NCI-H1694 treated with DMSO at 0.1 percent for 48 hours (cell line): Measurements from ENCODE around the gene OR2J2.
"Not testable (repeated sequence)": the region's sequence is repeated elsewhere in the genome, so short reads cannot be mapped to it uniquely, and the experiment has no call there.

Experiments
- DNase-seq: peaks from one replicate; lab custom pipeline; 2025; lab: John Stamatoyannopoulos, UW

Gene OR2J2

DNA sequence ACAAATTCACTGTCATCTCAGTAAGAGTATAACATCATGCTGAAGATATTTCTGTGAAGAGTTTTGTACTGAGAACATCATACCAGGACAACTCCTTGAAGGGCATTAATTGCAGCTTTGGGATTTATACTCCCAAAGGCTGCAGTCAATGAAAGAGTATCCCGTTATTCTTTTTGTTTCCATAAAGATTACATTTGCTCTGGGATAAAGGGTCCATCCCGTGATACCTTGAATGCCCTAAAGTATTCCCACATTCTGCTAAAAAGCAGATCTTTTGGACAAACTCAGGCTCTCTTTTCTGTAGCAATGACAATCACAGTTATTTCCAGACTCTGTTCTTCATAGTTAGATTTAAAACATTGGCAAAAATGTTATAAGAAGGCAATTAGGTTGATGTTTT, at the start of gene OR2J2:
Gene OR2J2, plus strand, starts transcription at position 301 of the 400 bp plus-strand sequence. CDS start 2,729 bp downstream, outside the sequence.
- DNase-seq: not testable (repeated sequence)

DNA sequence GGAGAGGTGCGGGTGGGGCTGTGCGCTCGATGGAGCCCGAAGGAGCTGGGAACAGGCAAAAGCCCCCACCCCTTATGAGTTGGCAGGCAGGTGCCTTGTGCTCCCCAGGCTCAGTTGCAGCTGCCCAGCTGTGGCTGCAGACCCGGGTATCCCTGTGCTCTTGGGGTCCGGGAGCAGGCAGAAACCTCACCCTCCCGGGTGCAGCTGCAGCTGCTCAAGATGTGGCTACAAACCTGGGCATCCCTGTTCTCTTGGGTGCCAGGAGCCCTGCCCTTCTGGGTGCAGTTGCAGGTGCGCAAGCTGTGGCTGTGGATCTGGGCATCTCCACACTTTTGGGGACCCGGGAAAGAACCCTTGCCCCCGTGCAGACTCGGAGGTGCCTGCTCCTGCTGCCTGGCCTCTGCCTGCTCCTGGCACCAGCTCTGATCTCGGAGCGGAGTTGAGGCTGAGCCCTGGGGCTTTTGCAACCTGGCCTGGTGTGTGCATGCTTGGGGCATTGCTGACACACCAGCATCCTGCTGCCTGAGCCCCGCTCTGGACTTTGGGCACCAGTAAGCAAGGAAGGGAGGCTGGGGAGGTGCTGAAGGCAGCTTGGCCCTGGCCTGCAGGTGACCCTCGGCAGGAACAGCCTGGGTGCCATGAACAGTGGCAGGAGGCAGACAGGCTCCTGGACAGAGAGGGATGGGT, 41.2 kb upstream of the OR2J2 start:
- no peak for DNase-seq

DNA sequence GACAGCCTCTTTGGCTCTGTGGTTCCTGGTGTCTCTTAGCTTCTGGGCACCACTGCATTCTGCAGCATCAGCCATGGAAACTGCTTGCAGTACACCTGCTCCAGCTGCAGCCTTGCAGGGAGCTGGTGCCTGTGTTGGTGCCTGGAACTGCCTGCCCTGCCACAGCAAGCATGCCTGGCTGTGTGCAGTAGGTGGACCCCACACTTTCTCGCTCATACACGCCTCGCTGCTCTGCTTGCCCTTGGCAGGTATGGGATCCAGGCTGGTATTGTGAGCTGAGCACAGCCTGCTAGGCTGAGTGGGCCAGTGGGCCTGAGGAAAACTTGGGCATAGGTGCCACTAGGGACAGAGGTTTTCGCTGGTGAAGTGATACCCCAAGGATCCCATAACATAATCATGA, 40.1 kb upstream of the OR2J2 start:
- DNase-seq: no peak

GRCh38 chr6:29131691-29132090, 39.0 kb upstream of the OR2J2 start:
- DNase-seq: no peak

GRCh38 chr6:29137724-29138123, 33.0 kb upstream of the OR2J2 start:
- no peak for DNase-seq

DNA sequence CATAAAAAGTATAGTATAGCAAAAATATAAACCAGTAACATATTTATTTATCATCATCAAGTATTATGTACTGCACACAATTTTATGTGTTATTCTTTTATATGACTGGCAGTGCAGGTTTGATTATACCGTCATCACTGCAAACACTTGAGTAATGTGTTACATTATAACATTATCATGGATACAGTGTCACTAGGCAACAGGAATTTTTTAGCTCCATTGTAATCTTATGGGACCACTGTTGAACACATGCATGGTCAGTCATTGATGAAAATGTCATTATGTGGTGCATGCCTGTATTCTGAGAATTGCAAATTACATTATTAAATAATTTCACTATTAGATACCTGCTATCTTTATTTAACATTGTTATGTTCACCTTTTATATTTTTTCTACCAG, 29.1 kb upstream of the OR2J2 start:
- no peak for DNase-seq

GRCh38 chr6:29142309-29142708, 28.4 kb upstream of the OR2J2 start:
- no peak for DNase-seq

DNA sequence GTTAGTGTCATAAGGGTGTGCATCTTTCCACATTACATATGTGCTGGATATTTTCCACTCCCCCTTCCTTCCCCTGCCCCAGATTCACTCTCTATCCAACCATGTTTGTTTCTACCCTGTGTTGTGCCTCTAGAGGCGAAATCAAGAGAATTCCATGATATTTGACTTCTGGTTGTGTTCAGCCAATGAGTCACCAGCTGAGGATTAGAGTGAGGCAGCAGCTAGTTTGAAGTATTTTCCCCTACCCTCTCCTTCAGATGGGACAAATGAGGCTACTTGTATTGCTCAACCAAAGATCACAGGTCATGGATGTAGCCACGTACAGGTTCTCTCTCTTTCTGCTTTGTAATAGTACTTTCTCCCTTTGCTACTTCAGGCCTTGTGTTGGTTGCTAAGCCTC, 24.5 kb upstream of the OR2J2 start:
- DNase-seq: no peak

- no peak for DNase-seq
Observed at GRCh38 chr6:29147074-29147473, 23.6 kb upstream of the OR2J2 start.

- not testable (repeated sequence) for DNase-seq
Observed at GRCh38 chr6:29149444-29149843, 21.3 kb upstream of the OR2J2 start.

- no peak for DNase-seq
Observed at GRCh38 chr6:29153083-29153482, 17.6 kb upstream of the OR2J2 start.

GRCh38 chr6:29155182-29155581, 15.5 kb upstream of the OR2J2 start:
- DNase-seq: not testable (repeated sequence)

DNA sequence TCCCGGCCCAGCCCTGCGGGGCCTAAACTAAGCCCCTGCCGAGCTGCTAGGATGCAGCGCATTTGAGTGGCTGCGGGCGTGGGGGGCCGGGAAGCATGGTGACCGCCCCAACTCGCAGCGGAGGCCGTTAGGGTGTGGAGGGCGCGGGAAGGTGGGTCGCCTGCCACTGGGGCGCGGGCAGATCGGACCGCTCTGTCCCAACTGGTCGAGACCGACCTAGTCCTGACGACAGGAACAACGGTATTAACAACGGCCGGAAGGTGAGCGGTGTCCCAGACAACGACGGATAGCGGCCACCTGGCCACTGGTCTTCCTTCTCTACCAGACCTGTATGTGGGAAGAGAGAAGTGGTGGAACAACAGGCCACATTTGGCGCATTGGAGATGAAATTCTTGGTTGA, 10.8 kb upstream of the OR2J2 start:
- not testable (repeated sequence) for DNase-seq

GRCh38 chr6:29165571-29165970, 5.1 kb upstream of the OR2J2 start:
- not testable (repeated sequence) for DNase-seq

DNA sequence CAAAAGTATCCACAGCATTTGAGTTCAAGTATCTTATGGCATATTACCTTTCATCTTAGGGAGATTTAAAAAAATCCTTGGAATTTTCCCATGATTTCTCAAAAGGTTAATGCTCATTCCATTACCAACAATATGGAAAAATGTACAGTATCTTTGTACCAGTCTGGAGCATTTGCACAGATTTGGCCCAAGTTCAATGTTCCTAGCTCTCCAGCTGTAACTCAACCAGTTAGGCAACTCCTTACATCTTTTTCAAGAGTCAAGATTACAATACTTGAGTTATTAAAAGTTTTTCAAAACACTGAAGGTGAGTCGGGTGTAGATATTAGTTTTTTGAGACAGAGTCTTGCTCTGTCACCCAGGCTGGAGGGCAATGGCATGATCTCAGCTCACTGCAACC, 1.0 kb downstream of the OR2J2 start:
- no peak for DNase-seq

DNA sequence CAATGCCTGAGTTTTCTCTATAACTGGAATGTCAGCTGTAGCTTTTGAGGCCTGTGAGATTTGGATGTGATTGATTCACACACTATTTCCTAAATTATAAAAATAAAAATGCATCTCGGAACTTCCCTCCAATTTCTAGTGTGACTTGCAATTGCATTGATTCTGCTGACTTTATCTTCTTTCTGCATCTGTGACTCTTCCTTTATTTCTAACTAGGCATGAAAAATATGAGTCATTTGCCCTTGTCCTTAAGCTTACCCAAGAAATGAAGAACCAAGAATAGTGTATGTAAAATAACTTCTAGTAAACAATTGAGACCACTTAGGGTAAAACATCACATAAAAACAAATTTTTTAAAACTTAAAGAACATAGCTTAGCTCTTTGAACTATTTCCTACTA, 12.9 kb downstream of the OR2J2 start:
- no peak for DNase-seq

GRCh38 chr6:29188659-29189058, 18.0 kb downstream of the OR2J2 start:
- DNase-seq: not testable (repeated sequence)

DNA sequence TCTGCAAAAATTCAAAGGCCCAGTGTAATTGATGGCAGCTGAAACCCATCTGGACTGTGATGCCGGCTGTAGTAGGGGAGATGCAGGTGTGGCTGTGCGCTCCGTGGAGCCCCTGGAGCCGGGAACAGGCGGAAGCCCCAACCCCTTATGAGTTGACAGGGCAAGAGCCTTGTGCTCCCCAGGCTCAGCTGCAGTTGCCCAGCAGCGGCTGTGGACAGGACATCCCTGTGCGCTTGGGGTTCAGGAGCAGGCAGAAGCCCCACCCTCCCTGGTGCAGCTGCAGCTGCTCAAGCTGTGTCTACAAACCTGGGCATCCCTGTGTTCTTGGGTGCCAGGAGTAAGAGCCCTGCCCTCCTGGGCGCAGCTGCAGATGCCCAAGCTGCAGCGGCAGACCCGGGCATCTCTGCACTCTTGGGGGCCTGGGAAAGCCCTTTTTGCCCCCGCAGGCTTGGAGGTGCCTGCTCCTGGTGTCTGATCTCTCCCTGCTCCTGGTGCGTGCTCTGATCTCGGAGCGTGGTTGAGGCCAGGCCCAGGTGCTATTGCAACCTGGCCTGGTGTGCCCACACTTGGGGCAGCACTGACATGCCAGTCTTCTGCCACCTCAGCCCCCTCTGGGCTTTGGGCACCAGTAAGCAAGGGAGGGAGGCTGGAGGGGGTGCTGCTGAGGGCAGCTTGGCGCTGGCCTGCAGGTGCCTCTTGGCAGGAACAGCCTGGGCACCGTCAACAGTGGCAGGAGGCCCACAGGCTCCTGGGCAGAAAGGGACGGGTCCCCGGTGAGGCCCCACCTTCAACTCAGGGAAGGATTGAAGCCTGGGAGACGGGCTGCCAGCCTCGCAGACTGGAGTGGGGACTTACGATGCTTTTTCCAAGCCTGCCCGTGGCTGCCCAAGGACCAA, 30.3 kb downstream of the OR2J2 start:
- DNase-seq: no peak

DNA sequence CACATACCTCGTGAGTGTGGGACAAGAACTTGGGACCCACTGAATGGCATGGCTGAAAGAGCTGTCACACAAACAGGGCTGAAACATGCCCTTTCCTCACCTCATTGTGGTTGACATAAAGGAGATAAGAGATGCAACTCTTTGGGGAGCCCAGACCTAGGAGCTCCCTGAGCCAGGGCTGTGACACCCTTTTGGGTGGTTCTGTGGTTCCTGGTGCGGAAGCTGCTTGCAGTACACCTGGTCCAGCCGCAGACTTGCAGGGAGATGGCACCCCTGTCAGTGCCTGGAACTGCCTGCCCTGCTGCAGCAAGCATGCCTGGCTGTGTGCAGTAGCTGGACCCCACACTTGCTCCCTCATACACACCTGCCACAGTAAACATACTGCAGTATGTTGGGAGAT, 31.3 kb downstream of the OR2J2 start:
- no peak for DNase-seq

- DNase-seq: no peak
Observed at GRCh38 chr6:29211488-29211887, 40.8 kb downstream of the OR2J2 start.

DNA sequence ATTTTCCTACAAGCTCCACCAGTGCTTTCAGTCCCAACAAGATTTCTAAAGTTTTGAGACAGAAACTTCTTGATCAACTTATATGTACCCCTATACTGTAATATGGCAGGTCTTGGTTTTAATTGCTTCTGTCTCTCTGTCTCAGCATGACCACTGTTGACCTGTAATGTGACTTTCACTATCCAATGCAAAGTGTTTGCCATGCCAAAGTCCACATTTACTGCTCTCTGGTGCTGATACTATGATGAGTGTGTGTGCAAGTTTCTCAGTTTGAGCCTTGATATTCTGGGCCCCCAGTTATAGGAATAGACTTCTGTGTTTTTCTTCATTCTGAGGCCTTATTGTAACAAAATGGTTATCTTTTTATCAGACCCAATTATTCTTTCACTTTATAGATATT, 45.8 kb downstream of the OR2J2 start:
- DNase-seq: no peak

DNA sequence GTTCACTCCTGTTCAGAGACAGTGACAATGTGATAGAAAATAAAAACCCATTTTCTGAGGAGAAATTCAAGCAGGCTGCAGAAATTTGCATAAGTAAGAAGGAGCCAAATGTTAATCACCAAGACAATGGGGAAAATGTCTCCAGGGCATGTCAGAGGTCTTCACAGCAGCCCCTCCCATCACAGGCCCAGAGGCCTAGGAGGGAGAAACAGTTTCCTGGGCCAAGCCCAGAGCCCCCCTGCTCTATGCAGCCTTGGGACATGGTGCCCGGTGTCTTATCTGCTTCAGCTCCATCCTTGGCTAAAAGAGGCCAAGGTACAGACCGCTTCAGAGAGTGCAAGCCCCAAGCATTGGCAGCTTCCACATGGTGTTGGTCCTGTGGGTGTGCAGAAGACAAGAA, 46.5 kb downstream of the OR2J2 start:
- not testable (repeated sequence) for DNase-seq

GRCh38 chr6:29218056-29218455, 47.3 kb downstream of the OR2J2 start:
- DNase-seq: not testable (repeated sequence)
